ENCODE measurements around the gene WAS.

- no peak for TF ChIP-seq JUN (IDR thresholded peaks at IDR 0.05)
- TF ChIP-seq, protein P1, sequence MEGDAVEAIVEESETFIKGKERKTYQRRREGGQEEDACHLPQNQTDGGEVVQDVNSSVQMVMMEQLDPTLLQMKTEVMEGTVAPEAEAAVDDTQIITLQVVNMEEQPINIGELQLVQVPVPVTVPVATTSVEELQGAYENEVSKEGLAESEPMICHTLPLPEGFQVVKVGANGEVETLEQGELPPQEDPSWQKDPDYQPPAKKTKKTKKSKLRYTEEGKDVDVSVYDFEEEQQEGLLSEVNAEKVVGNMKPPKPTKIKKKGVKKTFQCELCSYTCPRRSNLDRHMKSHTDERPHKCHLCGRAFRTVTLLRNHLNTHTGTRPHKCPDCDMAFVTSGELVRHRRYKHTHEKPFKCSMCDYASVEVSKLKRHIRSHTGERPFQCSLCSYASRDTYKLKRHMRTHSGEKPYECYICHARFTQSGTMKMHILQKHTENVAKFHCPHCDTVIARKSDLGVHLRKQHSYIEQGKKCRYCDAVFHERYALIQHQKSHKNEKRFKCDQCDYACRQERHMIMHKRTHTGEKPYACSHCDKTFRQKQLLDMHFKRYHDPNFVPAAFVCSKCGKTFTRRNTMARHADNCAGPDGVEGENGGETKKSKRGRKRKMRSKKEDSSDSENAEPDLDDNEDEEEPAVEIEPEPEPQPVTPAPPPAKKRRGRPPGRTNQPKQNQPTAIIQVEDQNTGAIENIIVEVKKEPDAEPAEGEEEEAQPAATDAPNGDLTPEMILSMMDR (IDR thresholded peaks at IDR 0.05) = no peak
- no peak for TF ChIP-seq BCL3 (IDR thresholded peaks at IDR 0.05)
- TF ChIP-seq POLR2A (IDR thresholded peaks at IDR 0.05; ENCODE audit: low read length) = no peak
- no peak for TF ChIP-seq MYC (IDR thresholded peaks at IDR 0.05; ENCODE audit: borderline replicate concordance, low read length)
- no peak for TF ChIP-seq CHD2 (IDR thresholded peaks at IDR 0.05; ENCODE audit: low read length, partially characterized antibody)
- TF ChIP-seq CHD4 (IDR thresholded peaks at IDR 0.05; ENCODE audit: borderline replicate concordance) = no peak
- no peak for TF ChIP-seq MAX (IDR thresholded peaks at IDR 0.05)
- TF ChIP-seq PHF8 (IDR thresholded peaks at IDR 0.05; ENCODE audit: borderline replicate concordance, low read depth) = no peak
- TF ChIP-seq EHMT2 (IDR thresholded peaks at IDR 0.05; ENCODE audit: low read depth) = no peak
- TF ChIP-seq RAD21 (conservative IDR thresholded peaks at IDR 0.05 in 1 of 2, IDR thresholded peaks at IDR 0.05 in 1 of 2) = no peak
- TF ChIP-seq, protein P2, sequence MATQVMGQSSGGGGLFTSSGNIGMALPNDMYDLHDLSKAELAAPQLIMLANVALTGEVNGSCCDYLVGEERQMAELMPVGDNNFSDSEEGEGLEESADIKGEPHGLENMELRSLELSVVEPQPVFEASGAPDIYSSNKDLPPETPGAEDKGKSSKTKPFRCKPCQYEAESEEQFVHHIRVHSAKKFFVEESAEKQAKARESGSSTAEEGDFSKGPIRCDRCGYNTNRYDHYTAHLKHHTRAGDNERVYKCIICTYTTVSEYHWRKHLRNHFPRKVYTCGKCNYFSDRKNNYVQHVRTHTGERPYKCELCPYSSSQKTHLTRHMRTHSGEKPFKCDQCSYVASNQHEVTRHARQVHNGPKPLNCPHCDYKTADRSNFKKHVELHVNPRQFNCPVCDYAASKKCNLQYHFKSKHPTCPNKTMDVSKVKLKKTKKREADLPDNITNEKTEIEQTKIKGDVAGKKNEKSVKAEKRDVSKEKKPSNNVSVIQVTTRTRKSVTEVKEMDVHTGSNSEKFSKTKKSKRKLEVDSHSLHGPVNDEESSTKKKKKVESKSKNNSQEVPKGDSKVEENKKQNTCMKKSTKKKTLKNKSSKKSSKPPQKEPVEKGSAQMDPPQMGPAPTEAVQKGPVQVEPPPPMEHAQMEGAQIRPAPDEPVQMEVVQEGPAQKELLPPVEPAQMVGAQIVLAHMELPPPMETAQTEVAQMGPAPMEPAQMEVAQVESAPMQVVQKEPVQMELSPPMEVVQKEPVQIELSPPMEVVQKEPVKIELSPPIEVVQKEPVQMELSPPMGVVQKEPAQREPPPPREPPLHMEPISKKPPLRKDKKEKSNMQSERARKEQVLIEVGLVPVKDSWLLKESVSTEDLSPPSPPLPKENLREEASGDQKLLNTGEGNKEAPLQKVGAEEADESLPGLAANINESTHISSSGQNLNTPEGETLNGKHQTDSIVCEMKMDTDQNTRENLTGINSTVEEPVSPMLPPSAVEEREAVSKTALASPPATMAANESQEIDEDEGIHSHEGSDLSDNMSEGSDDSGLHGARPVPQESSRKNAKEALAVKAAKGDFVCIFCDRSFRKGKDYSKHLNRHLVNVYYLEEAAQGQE (IDR thresholded peaks at IDR 0.05) = no peak
- TF ChIP-seq ESRRA (IDR thresholded peaks at IDR 0.05; ENCODE audit: borderline replicate concordance, low read length) = no peak
These were observed 32.4 kb downstream of the WAS start for GRCh38 chrX:48715876-48716502.

All from A549 (cell line).